HG03469 (cell line): ENCODE data around the gene GALNT18.

Experiments used
- ATAC-seq: cut with Tn5 transposase; IDR thresholded peaks from one replicate; pipeline ENCODE4 v1.9.1; 2021; ENCODE audit warnings: mild to moderate bottlenecking, moderate library complexity, moderate number of reproducible peaks; ENCODE audit not compliant: unreplicated experiment

Gene GALNT18

GRCh38 chr11:11534981-11535380 lies 86.8 kb downstream of the GALNT18 start:
- no peak for ATAC-seq

GRCh38 chr11:11533751-11534150 lies 88.1 kb downstream of the GALNT18 start:
- ATAC-seq = no peak

- no peak for ATAC-seq
Measured at GRCh38 chr11:11533057-11533456, 88.7 kb downstream of the GALNT18 start.

GRCh38 chr11:11532574-11532973 lies 89.2 kb downstream of the GALNT18 start:
- no peak for ATAC-seq

- no peak for ATAC-seq
Measured at GRCh38 chr11:11531131-11531908, 90.5 kb downstream of the GALNT18 start.

- no peak for ATAC-seq
Measured at GRCh38 chr11:11528986-11529385, 92.8 kb downstream of the GALNT18 start.

- ATAC-seq = no peak
Measured at GRCh38 chr11:11525283-11525682, 96.5 kb downstream of the GALNT18 start.

GRCh38 chr11:11524436-11525061 lies 97.3 kb downstream of the GALNT18 start:
- no peak for ATAC-seq

GRCh38 chr11:11522591-11522990 lies 99.2 kb downstream of the GALNT18 start:
- no peak for ATAC-seq

GRCh38 chr11:11521306-11522002 lies 100.4 kb downstream of the GALNT18 start:
- ATAC-seq = no peak

- ATAC-seq = no peak
Measured at GRCh38 chr11:11520231-11521015, 101.4 kb downstream of the GALNT18 start.

GRCh38 chr11:11519184-11519583 lies 102.6 kb downstream of the GALNT18 start:
- no peak for ATAC-seq

GRCh38 chr11:11514246-11514645 lies 107.6 kb downstream of the GALNT18 start:
- ATAC-seq = no peak

GRCh38 chr11:11513422-11513821 lies 108.4 kb downstream of the GALNT18 start:
- no peak for ATAC-seq

GRCh38 chr11:11512929-11513328 lies 108.9 kb downstream of the GALNT18 start:
- no peak for ATAC-seq

- ATAC-seq = no peak
Measured at GRCh38 chr11:11512502-11512901, 109.3 kb downstream of the GALNT18 start.

GRCh38 chr11:11512090-11512489 lies 109.7 kb downstream of the GALNT18 start:
- no peak for ATAC-seq

- no peak for ATAC-seq
Measured at GRCh38 chr11:11510939-11511338, 110.9 kb downstream of the GALNT18 start.

GRCh38 chr11:11505692-11506091 lies 116.1 kb downstream of the GALNT18 start:
- ATAC-seq = no peak

- no peak for ATAC-seq
Measured at GRCh38 chr11:11505190-11505589, 116.6 kb downstream of the GALNT18 start.

GRCh38 chr11:11504071-11504470 lies 117.7 kb downstream of the GALNT18 start:
- no peak for ATAC-seq
